ENCODE measurements around the gene NME7.

The NME7 gene

DNA sequence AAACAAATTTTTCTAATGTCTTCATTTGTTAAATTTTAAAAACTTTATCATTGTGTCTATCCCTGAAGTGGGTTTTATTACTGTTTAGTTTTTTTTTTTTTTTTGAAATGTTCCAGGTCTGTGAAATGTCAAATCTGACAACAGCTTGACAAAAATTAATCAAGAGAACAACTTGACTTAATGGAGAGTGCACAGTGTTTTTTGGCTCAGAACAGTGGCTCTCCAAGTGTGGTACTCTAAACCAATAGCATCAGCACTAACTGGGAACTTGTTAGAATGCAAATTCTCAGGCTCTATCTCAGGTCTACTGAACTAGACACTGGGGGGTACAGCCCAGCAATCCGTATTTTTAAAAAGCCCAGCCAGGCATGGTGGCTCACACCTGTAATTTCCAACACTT, 211.9 kb downstream of the NME7 start:
- no peak for DNase-seq

DNA sequence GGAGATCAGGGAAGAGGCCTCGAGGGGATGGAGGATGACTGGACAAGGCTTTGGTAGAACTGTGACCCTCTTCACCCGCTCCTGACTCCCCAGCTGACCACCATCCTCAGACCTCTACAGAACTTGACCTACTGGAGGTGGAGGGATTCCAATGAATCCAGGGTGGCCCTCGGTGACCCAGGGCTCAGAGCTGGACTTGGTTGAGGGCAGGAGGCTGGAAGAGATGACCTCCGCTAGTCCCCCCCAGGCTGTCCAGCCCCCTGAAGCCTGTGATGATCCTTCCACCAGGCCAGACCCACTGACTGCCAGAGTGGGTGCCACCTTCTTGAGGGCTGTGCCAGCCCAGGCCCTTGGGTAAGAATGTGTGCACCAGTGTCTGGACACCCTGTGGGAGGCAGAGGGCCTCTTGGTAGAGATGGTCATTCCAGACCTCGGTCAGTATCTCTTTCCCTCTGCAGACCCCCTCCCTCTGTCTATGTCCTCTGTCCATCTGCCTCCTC, 216.2 kb downstream of the NME7 start:
- no peak for DNase-seq

DNA sequence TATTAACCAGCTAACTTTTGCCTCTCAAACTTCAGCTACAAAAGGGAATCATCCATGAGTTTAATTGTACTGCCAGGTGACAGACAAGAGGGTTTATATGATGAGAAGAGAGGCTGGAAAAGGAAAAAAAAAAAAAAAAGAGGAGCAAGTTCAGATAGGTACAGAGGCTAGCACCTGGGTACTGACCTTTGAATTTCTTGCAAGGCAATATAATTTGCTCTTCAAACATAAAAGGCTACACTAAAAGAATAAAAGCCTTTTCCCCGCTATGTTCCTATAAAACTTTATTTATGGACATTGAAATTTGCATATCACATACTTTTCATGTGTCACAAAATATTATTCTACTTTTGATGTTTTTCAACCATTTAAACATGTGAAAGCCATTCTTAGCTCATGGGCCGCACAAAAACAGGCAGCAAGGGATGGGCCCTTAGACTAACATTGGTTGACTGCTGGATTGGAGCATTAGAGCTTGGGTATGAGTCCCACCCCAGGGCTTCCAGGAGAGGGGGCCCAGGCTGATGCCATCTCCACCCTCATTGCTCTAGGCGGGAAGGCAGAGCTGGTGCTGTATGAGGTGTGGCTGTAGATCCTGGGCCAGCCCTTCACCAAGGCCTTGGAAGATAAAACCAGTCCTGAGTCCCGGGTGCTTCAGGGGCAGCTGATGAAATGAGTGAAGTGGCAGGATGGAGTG, 216.8 kb downstream of the NME7 start:
- no peak for DNase-seq

DNA sequence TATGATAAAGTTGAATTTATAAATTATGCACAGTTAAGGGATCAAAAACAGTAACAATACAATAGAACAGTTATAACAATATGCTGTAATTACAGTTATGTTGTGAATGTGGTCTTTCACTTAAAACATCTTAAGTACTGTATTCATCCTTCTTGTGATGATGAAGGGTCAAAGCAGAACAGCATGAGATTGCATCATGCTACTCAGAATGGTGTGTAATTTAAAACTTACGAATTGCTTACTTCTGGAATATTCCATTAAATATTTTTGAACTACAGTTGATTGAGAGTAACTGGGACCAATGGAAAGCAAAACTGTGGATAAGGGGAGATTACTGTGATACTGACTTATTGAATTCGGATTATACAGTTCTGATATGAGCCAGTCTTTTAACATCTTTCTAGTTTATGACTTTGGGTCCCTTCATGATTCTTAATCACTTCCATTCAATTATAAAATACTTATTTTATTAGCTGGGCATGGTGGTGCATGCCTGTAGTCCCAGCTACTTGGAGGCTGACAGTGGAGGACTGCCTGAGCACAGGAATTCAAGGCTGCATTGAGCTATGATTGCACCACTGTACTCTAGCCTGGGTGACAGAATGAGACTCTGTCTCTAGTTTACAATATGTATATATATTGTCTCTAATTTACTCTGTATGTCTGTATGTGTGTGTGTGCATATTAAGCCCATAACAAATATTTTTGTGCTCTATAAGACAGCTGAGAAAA, 217.9 kb downstream of the NME7 start:
- DNase-seq: no peak

DNA sequence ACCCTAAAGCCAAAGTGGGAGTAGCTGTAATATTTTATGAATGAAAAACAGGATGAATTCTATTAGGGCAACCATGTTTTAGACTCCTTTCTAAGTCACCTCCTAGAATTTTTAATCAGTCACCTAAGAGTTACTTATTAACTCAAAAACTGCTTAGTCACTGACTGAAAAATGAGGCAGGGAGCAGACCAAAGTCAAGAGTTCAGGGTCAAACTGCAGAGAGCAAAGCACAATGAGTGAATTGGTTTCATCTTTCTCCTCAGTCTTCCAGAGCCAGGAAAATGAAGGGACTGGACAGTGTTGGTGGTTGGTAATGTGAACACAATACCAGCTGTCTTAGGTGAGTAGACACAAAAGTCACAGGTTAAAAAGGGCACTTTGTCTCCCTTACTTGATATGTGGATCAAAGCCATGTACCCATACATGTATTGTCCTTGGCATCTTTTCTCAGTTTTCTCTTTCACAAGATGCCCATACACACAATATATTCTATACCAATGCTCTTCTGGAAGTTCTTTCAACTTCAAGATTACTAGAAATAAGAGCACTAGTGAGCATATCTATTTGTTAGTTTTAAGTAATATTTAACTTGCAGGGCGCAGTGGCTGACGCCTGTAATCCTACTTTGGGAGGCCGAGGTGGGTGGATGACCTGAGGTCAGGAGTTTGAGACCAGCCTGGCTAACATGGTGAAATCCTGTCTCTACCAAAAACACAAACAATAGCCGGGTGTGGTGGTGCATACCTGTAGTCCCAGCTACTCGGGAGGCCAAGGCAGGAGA, 218.9 kb downstream of the NME7 start:
- DNase-seq: no peak

DNA sequence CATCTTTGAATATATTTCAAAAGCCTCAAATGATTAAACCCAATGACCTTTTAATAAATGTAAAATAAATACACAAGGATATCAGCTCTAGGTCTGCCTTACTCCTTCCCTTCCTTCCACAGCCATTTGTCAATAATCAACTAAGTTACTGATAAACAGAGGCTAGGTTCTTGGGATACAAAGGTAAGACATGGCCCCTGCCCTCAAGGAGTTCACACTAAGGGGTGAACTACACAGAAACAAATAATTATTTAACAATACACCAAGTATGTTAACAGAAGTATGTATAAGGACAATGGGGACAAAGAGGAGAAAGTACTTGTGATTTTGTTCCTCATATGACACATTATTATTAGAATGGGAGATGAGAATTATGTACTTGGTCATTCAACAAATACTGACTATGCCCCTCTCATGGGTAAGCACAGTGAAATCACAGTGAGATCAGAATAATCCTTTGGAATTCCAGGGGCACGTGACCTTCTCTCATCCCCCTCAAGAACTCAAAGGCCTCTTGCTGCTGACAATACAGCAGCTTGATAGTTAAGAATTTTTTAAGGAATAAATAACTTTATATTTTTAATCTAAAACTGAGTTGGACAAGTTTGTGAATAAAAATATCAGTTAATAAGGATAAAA, 220.9 kb downstream of the NME7 start:
- DNase-seq: no peak

DNA sequence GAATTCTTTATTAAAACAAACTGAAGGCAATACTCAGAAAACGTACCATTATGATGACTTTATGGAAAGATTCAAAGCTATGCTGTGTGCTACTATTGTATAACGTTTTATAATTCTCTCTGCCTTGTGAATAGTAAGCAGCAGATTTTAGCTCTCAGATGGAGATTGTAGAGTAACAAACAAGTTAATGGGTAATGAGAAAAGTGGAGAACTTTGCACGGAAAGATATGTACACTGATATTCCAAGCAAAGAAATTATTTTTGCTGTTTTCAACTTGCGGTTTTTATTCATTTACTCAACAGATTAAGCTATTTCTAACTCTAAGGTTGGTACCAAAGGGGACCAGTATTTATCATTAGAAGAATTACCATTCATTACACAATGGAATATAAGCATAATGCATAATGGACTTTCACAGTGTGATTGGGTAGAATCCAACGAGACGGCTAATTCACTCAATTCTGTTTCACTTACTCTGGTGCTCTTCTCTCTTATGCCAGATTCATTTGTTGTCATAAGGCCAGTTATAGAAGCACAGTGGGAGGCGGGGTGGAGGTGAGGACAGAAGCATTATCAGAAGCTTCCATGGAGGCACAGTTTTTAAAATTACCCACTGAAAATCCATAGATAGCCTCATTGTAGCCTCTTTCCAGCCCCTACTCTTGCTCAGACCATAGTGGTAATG, 222.5 kb downstream of the NME7 start:
- DNase-seq: peak in 1 of 56 donors; percentile 8

DNA sequence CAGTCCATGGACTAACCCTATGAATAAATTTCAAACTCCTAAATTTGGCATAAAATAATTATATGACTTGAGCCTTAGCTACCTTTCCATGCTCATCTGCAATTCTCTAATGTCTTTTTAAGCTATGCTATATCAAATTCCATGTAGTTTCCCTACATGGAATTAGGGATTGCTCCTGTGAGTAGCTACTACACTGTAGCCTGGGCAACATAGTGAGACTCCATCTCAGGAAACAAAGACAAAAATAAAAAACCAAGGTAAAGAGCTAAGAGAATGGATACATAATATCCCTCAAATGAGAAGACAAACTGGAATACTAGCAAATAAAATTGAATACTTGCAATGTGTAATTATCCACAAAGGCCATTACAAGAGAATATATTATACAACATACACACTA, 223.6 kb downstream of the NME7 start:
- DNase-seq: no peak

DNA sequence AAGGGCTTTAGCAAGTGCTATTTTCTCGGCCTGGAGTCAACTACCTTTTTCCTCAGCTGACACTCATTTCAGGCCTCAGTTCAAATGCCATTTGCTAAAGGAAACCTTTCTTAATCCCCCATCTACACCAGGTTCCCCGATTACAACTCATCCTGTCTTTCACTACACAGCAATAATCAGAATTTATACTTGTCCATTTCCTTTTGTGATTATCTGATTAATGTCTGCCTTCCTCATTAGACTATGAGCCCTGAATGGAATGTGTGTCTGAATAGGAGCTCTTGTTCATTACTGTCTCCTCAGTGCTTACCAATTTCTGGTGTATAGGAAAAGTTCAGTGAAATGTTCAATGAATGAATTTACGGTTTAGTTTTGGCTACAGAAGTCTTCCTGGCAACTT, 224.3 kb downstream of the NME7 start:
- DNase-seq: no peak

DNA sequence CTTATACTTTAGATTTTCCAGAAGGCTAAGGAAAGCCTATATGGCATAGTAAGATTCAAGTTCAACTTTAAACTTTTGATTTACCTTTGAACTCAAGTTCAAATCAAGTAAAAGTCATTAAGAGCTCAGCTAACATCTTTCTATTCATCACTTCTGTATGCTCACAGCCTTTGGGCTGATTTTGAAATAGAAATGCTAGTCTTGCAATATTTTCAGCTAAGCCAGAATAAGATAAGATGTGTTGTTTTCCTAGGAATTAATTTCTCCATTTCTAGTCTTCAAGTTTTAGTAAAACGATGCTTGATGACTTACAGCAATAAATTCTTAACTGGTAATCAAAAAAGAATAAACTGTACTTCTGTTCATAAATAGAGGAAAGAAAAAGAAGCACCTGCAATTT, 225.5 kb downstream of the NME7 start:
- no peak for DNase-seq

DNA sequence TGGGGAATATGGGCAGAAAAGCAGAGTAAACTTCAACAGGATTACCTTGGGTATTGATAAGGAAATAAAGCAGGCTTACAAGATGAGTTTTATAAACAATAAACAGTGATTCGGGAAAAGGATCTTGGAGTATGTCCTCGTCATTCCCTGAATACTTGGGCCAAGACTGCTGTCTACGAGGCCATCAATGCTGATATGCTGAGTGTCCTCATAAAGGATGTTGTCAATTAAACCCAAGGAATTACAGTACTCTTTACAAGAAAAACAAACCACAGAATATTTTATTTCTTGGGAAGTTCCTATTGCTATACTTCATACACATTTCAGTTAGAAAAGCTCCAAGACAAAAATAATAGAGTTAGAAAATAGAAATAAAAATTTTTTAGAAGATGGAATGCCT, 226.2 kb downstream of the NME7 start:
- no peak for DNase-seq

DNA sequence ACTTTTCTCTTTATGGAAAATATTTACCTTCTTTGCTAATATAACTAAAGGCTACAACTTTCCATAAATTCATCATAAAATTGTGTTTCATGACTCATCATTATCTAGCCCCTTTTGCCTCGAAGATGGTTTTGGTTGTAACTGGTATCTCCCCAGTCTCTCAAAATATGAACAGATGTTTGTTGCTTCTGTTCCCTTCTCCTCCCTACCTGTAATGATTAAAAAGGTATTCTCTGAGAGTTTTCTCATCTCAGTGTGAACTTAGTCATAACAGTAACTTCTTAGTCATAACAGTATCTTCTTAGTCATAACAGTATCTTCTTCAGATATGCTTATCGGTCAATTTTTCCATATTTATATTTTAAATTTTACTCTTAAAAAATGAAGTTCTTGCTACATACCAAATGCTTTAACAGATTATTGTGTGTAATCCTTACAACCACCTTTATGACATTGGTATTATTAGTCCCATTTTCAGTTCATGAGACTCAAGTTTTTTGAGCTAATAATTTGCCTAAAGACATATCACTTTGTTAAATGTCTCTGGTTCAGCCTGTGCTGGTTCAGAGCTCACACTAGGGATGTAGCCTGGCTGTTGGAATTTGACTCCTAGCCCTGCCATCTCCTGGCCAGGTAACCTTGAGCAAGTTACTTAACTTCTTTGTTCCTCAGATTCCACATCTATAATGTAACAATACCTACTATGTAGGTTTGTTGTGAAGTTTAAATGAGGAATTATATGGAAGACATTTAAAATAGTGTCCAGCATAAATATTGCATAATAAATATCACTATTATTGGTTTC, 228.5 kb downstream of the NME7 start:
- DNase-seq: no peak

DNA sequence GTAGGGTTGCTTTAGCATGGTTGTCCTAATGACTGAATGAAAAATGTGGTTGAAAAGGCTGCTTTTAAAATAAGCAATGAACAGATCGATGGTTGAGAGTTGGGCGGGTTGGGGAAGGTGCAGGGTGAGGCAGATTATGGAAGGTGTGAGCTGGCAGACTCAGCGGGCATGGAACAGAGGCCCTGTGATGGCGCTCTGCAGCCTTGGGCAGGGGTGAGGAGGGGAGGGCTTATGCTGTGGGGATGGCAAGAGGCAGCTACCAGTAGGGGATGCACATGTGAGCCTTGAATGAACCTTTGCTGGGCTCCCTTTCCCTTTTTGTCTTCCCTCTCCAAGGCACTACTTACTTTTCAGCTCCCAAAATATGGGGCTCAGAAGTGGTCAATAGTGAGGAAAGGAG, 230.2 kb downstream of the NME7 start:
- DNase-seq: no peak

DNA sequence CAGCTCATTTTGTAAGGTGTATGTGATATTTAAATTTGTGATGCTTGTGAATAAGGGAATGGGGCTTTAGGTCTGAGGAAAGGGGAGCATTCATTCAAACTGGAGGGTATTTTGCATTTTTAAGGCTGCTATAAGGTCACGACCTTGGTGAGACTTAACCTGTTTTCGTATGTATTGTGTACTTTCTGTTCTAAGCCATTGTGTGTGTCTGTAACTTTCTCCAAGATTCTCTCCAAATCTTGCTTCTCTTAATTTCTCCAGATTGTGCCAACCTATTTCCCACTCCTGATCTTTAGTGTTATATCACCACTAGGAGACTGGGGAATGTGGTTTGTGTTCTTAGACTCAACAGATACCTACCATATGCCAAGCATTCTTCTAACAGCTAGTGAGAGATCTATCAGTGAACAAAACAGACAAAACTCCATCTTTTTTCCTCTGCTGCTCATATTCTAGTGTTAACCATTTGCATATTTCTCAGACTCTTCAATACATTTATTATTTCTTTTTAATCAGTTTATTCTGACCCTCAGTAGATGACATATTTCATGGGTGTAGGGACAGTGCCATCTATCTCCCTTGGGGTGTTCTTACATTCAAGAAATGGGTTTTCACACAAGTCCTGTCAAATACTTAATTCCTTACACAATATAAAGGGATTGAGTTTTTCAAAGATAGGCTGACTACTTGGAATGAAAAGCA, 233.6 kb downstream of the NME7 start:
- DNase-seq: no peak

DNA sequence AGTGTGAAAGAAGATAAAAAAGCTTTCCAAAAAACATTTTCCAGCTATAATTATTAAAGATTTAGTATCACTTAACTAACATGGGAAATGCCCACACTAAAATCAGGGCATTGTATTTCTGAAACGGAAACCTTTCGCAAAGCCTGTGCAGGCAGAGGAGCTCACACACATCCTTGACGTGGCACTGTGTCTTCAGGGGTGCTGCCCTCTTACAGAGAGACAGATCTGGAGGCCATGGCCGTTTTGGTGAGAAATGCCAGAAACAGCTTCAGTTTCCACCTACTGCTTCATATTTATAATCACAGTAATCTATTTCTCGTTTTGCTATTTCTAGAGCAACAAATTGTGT, 234.4 kb downstream of the NME7 start:
- no peak for DNase-seq

DNA sequence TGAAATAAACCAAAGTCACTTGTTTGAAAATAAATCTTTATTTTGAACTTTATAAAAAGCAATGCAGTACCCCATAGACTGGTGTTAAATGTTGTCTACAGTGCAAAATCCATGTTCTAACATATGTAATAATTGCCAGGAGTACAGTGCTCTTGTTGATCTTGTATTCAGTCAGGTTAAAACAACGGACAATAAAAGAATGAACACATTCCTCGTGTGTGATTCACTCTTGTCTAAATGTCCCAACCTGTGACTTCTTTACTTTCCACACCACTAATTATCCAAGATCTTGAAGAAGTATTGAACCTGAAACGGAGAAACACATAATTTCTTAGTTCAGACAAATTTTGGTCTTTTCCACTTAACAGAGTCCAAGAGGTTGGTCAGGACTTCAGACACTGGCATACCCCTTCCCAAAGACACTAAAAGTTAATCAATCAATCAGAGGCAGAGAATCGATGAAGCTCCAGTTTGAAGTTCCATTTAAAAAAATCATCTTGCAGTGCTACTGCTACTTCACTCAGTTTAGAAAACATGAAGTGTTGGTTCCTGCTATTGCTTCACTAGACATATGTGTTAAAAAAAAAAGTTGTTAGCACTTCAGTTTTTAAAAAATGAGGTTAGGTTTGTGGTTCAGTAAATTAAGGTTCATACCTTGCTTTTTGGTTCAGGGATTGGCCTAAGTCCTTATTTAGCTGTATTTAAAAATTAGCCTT, 234.9 kb downstream of the NME7 start:
- DNase-seq: no peak

DNA sequence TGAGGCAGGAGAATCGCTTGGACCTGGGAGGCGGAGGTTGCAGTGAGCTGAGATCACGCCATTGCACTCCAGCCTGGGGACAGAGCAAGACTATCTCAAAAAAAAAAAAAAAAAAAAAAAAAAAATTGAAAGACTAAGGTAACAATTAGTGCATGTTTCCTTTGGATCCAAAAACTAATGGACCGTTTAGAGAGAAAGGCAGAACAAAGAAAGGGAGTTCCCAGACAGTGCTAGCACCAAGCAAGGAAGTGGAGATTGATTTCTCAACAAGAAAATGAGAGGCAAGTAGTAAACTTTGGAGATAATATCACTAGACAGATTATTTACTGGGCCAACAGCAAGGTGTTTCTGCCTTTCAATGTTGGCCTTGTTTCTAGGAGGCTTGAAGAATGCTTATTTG, 236.9 kb downstream of the NME7 start:
- DNase-seq: no peak

DNA sequence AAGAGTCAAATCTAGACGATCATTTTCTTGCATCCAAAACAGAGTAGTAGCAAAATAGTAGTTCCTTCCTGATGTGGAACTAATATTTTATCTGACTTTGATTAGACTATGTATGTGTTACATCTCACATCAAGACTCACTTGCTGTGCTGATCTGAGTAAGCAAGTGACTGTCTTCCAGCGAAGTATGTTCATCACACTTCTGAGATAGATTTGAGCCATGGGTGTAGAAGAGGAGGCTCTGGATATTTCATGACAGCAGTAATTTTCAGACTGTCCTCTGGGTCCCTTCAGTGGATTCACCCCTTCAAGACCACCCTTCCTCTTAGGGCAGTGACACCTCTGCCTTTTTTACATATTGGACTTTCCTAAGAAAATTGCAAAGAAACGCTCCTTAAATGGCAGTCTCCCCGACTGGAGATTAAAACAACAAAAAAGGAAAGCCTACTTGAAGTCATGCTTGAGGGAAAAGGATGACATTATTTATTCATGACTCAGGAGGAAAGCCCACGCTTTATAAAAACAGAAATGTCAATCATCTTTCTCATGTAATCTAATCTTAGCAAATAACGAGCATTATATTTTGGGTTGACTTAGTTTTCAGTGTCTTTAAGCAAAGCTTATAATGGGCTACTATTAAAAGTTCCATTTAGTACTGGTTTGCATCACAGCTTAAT, 238.3 kb downstream of the NME7 start:
- no peak for DNase-seq

DNA sequence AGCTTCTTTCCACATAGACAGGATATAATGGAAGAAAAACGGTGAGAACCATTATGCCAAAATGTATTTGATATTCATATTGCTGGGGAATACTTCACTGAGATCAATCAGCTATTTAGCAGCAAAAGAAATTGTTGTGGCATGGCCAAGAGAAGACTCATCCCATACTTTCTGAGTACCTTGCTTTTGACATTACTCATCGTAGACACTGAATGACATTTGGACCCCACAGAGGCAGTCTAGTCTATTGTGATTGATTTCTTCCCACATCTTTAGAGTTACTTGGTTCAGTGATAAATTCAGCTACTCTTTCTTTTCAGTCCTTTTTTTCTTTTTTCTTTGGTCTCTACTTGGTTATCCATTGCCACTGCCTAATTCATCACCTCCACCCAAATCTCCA, 239.0 kb downstream of the NME7 start:
- no peak for DNase-seq
